ENCODE results near the gene SORBS1.

- TF ChIP-seq CTCF (IDR thresholded peaks at IDR 0.05; ENCODE audit: extremely low read depth in 1 of 2, insufficient read depth in 1 of 2, low read depth in 1 of 2, low read length in 2 of 2) (no peak), JUN (IDR thresholded peaks at IDR 0.05; ENCODE audit: borderline replicate concordance, insufficient read depth, insufficient read length, low read depth) (peak; percentile 92), POLR2AphosphoS5 (IDR thresholded peaks at IDR 0.05; ENCODE audit: insufficient read depth, low read depth, low read length) (peak; percentile 92), POLR2A (IDR thresholded peaks at IDR 0.05; ENCODE audit: low read depth, low read length) (no peak), MAX (IDR thresholded peaks at IDR 0.05; ENCODE audit: insufficient read depth, insufficient read length) (no peak)
Observed at GRCh38 chr10:95517536-95518454, 43.4 kb downstream of the SORBS1 start.

Measured in endothelial cell of umbilical vein (primary cell).